HG03095 (cell line): ENCODE data around the gene NPEPL1.
"Not testable (repeated sequence)": the region's sequence is repeated elsewhere in the genome, so short reads cannot be mapped to it uniquely, and the experiment has no call there.

Experiments used
- ATAC-seq: cut with Tn5 transposase; IDR thresholded peaks from one replicate; pipeline ENCODE4 v1.9.1; 2021; ENCODE audit warnings: moderate library complexity; ENCODE audit not compliant: unreplicated experiment

The NPEPL1 gene

DNA sequence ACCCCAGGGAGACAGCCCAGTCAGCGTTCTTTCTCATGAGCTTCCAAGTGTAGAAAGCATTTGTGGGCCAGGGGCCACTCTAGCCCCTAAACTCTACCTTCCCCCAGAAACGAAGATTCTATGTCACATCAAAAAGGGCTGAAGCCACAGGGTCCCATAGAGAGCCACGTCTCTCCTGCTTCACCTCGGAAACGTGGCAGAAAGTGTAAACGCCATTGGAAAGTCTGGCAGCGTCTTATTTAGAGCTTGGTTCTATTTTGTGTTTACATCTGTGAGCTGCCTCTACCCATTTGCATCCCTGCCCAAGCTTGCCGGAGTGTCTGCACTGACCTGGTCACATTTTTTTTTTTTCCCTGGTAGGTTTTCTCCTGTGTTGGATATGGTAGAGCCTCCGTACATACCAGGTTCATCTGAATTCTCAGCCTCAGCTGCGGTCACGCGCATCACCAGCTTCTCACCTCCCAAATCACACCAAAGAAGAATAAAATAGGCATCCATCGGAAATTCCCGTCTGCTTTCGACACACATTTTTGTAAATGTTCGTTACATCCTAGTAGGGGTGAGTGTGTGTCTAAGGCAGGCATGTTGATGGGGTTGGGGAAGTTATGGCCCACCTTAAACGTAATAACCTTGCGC, 62.6 kb downstream of the NPEPL1 start:
- ATAC-seq: no peak

DNA sequence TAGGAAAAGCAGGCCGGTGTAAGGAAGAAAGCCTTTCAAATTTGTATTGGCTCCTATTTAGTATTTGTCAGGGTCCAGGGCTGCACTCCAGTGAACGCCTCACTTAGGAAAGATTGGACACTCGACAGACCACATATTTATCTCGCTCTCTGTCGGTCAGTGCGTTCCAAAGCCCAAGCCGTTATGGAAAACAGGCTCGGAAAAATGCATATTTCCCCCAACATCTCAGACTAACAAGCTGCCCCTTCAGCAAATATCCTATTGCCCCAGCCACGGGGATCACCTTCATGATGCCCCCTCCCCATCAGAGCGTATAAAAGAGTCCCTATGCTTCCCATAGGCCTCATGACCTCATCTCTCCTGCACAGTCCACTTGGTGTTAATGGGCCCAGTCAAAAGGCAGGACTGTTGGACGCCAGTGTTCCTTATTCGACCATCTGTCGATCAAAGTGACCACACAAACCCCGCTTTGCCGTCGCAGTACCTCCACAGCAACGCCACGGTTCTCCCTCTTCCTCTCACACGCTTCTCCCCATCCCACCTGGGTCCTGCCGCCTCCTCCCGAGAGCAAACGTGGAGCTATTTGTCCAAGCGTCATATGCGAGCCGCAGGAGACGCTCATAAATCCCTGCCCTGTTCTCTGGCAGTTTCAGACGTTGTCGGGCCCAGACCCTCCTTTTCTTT, 63.3 kb downstream of the NPEPL1 start:
- no peak for ATAC-seq

DNA sequence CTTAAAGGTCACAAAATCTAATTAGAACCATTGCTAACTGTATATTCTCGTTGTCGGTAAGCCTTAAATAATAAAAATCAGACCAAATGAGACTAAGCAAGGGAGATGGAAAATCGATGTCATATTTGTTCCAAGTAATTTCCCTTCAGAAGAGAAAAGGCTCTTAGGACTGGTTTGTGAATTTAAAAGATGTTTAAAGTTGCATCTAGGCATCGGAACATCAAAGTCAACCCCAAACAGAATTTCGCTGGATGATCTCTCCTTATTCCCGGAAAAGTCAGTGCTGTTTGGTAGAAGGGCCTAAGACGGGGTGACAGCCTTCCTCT, 63.8 kb downstream of the NPEPL1 start:
- no peak for ATAC-seq

GRCh38 chr20:58757647-58758046, 65.0 kb downstream of the NPEPL1 start:
- not testable (repeated sequence) for ATAC-seq

DNA sequence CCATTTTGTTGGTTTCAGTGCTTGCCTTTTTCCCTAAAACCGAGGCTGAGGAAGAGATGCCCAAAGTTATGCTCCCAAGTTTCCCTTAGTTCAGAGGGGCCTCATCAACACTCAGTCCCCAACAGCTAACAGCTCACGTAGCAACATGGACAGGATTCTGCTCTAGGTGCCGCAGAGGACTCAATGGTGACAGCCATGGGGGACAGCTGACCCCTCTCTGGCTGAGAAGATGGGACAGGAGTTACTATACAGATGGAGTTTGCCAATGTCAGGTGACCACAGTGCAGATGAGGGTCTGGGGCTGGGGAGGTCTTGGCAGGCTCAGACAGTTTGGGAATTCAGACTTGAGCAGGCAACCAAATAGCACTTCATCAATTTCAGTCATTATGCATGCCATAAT, 67.3 kb downstream of the NPEPL1 start:
- no peak for ATAC-seq

DNA sequence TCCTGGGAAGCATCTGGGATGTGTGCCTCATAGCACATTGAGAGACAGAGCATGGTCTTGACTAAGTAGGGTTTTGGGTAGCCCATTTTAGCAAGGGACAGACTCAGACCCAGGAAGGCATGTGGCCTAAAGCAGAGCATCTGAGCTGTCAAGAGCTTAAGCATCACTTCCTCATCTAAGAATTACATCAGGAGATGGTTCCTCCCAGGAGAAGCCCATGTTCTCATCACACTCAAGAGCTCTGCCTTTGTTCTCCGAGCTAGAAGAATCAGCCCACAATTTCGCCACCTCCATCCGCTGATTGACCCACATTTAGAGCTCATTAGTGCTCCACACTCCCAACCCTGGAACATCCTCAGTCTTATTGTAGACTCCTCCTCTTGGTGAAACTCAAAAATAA, 68.3 kb downstream of the NPEPL1 start:
- ATAC-seq: no peak

DNA sequence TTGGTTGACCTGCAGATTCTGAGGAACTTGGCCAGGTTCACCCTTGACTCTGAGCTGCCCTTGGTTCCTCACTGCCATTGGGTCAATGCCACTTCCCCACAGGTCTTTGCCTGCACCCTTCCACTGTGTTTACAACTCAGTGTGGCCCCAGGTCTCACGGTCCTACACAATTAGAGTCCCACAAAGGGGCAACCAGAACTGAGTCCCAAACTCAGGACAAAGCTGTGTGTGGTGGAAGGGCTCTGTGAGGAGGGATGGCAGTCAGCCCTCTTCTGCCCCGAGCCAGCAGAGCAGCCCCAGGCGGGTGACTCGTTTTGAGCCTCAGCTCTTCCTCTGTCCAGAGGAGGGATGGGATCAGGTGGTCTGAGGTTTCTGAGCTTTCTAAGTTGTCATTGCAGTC, 69.5 kb downstream of the NPEPL1 start:
- no peak for ATAC-seq

DNA sequence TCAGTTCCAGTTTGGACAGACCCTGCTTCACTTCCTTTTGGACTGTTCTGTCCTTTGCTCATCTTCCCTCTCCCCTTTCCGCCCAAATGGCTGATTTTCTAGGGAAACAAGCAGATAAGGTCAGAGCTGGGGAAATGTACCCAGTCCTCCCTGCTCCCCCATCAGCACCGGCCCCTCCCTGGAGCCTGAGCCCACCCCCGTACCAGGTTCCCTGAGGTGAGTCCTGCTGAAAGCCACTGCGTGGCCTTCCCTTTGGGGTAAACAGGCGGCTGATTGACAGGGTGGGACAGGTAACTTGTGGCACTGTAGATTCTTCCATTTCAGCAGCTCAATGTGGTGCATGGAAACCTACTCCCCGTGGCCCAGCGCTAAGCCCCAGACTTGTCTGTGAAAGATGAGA, 70.5 kb downstream of the NPEPL1 start:
- ATAC-seq: no peak
